ENCODE measurements around the gene NPAS3. TPM values are rescaled to one million over a fixed set of nuclear protein-coding genes. Genes with fewer than 3 reads are reported as not detected.

Gene NPAS3
- total RNA-seq, 4 donors from 2014 or later: 1.5 to 12.3 (median 3.4) TPM

- WGBS, 2 donors: 53 to 54% methylated on average over 6 of the region's 6 CpGs
- H3K4me1 ChIP-seq: peaks cover 0 to 7% (median 0%) of the 10 kb centered on the region in 4 donors
- no peak overlapping the region for H3K4me3 ChIP-seq
- TF ChIP-seq EP300 (IDR thresholded peaks at IDR 0.05): no peak
- TF ChIP-seq, protein P1, sequence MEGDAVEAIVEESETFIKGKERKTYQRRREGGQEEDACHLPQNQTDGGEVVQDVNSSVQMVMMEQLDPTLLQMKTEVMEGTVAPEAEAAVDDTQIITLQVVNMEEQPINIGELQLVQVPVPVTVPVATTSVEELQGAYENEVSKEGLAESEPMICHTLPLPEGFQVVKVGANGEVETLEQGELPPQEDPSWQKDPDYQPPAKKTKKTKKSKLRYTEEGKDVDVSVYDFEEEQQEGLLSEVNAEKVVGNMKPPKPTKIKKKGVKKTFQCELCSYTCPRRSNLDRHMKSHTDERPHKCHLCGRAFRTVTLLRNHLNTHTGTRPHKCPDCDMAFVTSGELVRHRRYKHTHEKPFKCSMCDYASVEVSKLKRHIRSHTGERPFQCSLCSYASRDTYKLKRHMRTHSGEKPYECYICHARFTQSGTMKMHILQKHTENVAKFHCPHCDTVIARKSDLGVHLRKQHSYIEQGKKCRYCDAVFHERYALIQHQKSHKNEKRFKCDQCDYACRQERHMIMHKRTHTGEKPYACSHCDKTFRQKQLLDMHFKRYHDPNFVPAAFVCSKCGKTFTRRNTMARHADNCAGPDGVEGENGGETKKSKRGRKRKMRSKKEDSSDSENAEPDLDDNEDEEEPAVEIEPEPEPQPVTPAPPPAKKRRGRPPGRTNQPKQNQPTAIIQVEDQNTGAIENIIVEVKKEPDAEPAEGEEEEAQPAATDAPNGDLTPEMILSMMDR (IDR thresholded peaks at IDR 0.05): no peak
- no peak for TF ChIP-seq POLR2A (IDR thresholded peaks at IDR 0.05)
- H3K27me3 ChIP-seq: no peaks in the 10 kb centered on the region
- H3K36me3 ChIP-seq: no peaks in the 10 kb centered on the region
- H3K27ac ChIP-seq: no peak overlapping the region
- no peaks in the 10 kb centered on the region for H3K9me3 ChIP-seq
- no peak for DNase-seq (ENCODE audit: low spot score in 2 of 2)
These were observed 703.4 kb downstream of the NPAS3 start for GRCh38 chr14:33642080-33642479.

GRCh38 chr14:33642691-33643244 lies 704.1 kb downstream of the NPAS3 start:
- H3K4me3 ChIP-seq: no peak overlapping the region
- no peak for DNase-seq (ENCODE audit: low spot score in 2 of 2)
- H3K9me3 ChIP-seq: no peaks in the 10 kb centered on the region
- H3K27ac ChIP-seq: no peak overlapping the region
- TF ChIP-seq POLR2A (IDR thresholded peaks at IDR 0.05) (no peak), EP300 (IDR thresholded peaks at IDR 0.05) (no peak)
- TF ChIP-seq, protein P1 (IDR thresholded peaks at IDR 0.05): no peak
- H3K4me1 ChIP-seq: peaks cover 0 to 7% (median 0%) of the 10 kb centered on the region in 4 donors
- H3K27me3 ChIP-seq: no peaks in the 10 kb centered on the region
- 54 to 64% methylated on average over 4 of the region's 4 CpGs for WGBS, 2 donors
- no peaks in the 10 kb centered on the region for H3K36me3 ChIP-seq

DNA sequence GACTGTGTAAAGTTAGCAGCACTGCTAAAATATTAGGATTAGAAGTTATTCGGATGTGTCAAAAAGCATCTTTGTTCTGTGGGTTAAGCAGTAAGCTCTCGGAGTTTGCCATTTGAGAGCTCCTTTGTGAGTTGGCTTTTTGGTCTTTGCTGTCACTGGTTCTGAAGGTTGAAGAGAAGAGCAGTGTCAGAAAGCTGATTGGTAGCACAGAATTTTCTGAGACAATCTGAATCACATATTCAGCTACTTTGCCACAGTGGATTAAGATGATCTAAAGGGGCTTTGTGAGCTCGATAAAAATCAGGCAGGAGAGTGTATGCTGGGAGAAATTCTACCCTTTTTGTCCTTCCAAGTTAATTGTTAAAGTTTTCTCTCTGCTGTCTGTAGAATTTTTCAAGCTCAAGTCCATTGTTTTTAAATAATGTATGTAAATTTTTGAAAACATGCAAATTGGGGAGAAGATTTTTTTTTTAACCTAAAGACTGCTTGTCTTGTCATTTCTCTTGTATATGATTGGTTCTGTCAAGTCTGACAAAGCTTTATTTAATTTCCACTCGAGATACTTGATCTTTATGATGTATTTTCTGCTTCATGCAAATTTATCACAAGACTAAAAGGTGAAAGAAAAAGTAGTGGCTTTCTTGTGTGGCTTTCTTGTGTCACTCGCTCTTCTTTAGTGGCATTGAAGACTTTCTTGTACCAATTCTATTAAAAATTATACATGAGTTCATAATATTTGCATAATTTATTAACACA lies 704.9 kb downstream of the NPAS3 start:
- no peak overlapping the region for H3K4me3 ChIP-seq
- no peak for DNase-seq (ENCODE audit: low spot score in 2 of 2)
- H3K9me3 ChIP-seq: no peaks in the 10 kb centered on the region
- no peaks in the 10 kb centered on the region for H3K27me3 ChIP-seq
- no peaks in the 10 kb centered on the region for H3K36me3 ChIP-seq
- 53 to 63% methylated on average over 5 of the region's 5 CpGs for WGBS, 2 donors
- TF ChIP-seq EP300 (IDR thresholded peaks at IDR 0.05) (no peak), POLR2A (IDR thresholded peaks at IDR 0.05) (no peak)
- TF ChIP-seq, protein P1 (IDR thresholded peaks at IDR 0.05): no peak
- H3K27ac ChIP-seq: no peak overlapping the region
- H3K4me1 ChIP-seq: peaks cover 0 to 7% (median 0%) of the 10 kb centered on the region in 4 donors

DNA sequence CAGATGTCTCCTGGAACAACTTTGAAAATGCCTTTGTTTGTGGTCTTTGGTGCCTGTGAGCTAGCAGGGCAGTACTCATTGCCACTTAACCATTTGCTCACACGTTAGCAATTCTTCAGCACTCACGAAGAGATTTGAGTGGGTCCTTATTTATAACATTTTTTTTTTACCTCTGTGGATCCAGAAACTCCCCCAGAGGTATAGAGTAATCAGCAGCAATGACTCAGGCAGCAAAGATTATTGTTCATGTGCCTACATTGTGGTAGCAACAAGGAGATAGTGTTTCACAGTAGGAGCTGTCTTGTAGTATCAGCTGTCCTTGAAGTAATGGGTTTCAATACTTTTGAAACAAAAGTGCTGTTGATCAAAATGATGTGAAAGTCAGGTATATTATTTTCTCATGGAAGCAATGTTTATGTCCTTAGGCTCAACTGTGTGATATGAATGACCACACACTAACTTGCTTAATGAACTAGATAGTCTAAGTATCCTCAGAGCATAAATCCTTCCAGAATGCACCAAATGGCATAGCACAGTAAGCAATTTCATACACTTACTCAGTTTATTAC lies 708.1 kb downstream of the NPAS3 start:
- H3K36me3 ChIP-seq: no peaks in the 10 kb centered on the region
- H3K27ac ChIP-seq: no peak overlapping the region
- H3K9me3 ChIP-seq: no peaks in the 10 kb centered on the region
- WGBS, 2 donors: 93 to 98% methylated on average over 2 of the region's 2 CpGs
- no peak overlapping the region for H3K4me3 ChIP-seq
- TF ChIP-seq POLR2A (IDR thresholded peaks at IDR 0.05): no peak
- TF ChIP-seq, protein P1 (IDR thresholded peaks at IDR 0.05): no peak
- TF ChIP-seq EP300 (IDR thresholded peaks at IDR 0.05): no peak
- DNase-seq (ENCODE audit: low spot score in 2 of 2): no peak
- H3K4me1 ChIP-seq: peaks cover 0 to 7% (median 0%) of the 10 kb centered on the region in 4 donors
- no peaks in the 10 kb centered on the region for H3K27me3 ChIP-seq

- Histone ChIP-seq H3K4me3 (no peak overlapping the region), H3K9me3 (no peaks in the 10 kb centered on the region), H3K27me3 (no peaks in the 10 kb centered on the region), H3K4me1 (peaks cover 0 to 6% (median 0%) of the 10 kb centered on the region in 4 donors), H3K27ac (no peak overlapping the region), H3K36me3 (no peaks in the 10 kb centered on the region)
- DNase-seq (ENCODE audit: low spot score in 2 of 2): no peak
- WGBS, 2 donors: 81 to 83% methylated on average over 3 of the region's 3 CpGs
- TF ChIP-seq EP300 (IDR thresholded peaks at IDR 0.05): no peak
- no peak for TF ChIP-seq POLR2A (IDR thresholded peaks at IDR 0.05)
These were observed 708.7 kb downstream of the NPAS3 start for GRCh38 chr14:33647385-33647786.

Data from tibial nerve (tissue), 4 donors.